Spleen (tissue), 11 donors: ENCODE data around the gene UCP2. TPM values are rescaled to one million over a fixed set of nuclear protein-coding genes. Genes with fewer than 3 reads are reported as not detected.
A peak's percentile ranks its signal among the peaks of the same experiment; 100 is the strongest.

Experiments used
- DNase-seq: peaks from one replicate; pipeline ENCODE4 v3.0.0-alpha.2; 2020
- H3K27ac ChIP-seq, 8 donors: fragments of 200-600 bp; sonication (generic) in 7 of 8; 1 replicate in 4 of 8; 2 replicates in 4 of 8; pipeline versions ENCODE4 v1.5.0 to v1.8.0; 2016 to 2021; ENCODE audit warnings: inconsistent platforms in 4 of 8, mild to moderate bottlenecking in 4 of 8, moderate library complexity in 1 of 8
- H3K27me3 ChIP-seq, 7 donors: fragments of 200-600 bp; sonication (generic) in 6 of 7; replicated peaks in 1 of 7; 1 replicate in 4 of 7; 2 replicates in 3 of 7; pipeline versions ENCODE4 v1.5.0 to v1.8.0; 2016 to 2021; ENCODE audit warnings: inconsistent platforms in 3 of 7, mild to moderate bottlenecking in 1 of 7
- H3K36me3 ChIP-seq, 6 donors: fragments of 200-600 bp; sonication (generic) in 5 of 6; 1 replicate in 4 of 6; 2 replicates in 2 of 6; pipeline versions ENCODE4 v1.5.0 to v1.8.0; 2016 to 2021; ENCODE audit warnings: inconsistent platforms in 2 of 6
- H3K4me1 ChIP-seq, 6 donors: fragments of 200-600 bp; sonication (generic) in 5 of 6; 1 replicate in 3 of 6; 2 replicates in 3 of 6; pipeline versions ENCODE4 v1.5.0 to v1.8.0; 2016 to 2021; ENCODE audit warnings: inconsistent platforms in 3 of 6
- H3K4me3 ChIP-seq, 8 donors: fragments of 200-600 bp; sonication (generic) in 7 of 8; 1 replicate in 4 of 8; 2 replicates in 4 of 8; pipeline versions ENCODE4 v1.5.0 to v1.8.0; 2016 to 2021; ENCODE audit warnings: inconsistent platforms in 4 of 8, mild to moderate bottlenecking in 4 of 8, moderate library complexity in 2 of 8
- H3K9me3 ChIP-seq, 8 donors: fragments of 200-600 bp; sonication (generic) in 7 of 8; 1 replicate in 4 of 8; 2 replicates in 4 of 8; pipeline versions ENCODE4 v1.5.0 to v1.8.0; 2016 to 2021; ENCODE audit warnings: inconsistent platforms in 4 of 8
- POLR2A ChIP-seq, 3 donors: fragments of 450-650 bp; IDR thresholded peaks; one replicate each; pipeline ENCODE4 v1.5.1; 2017; ENCODE audit warnings: antibody characterized with exemption in 3 of 3, mild to moderate bottlenecking in 1 of 3
- POLR2AphosphoS5 ChIP-seq, 3 donors: sonication (generic); formaldehyde crosslinking; IDR thresholded peaks; one replicate each; pipeline ENCODE4 v1.5.1; 2017; ENCODE audit warnings: antibody characterized with exemption in 3 of 3
- WGBS, 5 donors: extraction: QIAGEN DNeasy Blood & Tissue Kit in 3 of 5; methylation state at CpG; one replicate each; pipeline versions ENCODE4 v1.1.5 to v1.1.7; 2013 to 2018; 5-methylcytosine and 5-hydroxymethylcytosine counted together
- intact Hi-C: fragments of 100-400 bp; cut with DNase I; formaldehyde crosslinking; loops from one replicate; pipeline ENCODE4 v1.15.0; 2023; ENCODE audit warnings: low total_unique reads
- polyA plus RNA-seq, 3 donors: library from polyadenylated mRNA; stranded (reverse); fragments of 200-250 nt; gene quantifications; one replicate each; pipeline ENCODE4 v1.2.1, GENCODE V29; 2013
- total RNA-seq, 7 donors: library from RNA; depleted of rRNA in 3 of 7; stranded (reverse); fragments of >200 nt in 3 of 7; fragmentation: NEBNext Ultra II Directional in 4 of 7; extraction: Animal tissue kit (Norgen Biotek cat#: 25700) in 4 of 7; gene quantifications; one replicate each; pipeline versions ENCODE4 v1.1.0 to v1.2.1, GENCODE V29; 2016 to 2021
- TF ChIP-seq, protein P1 (sequence below), 11 experiments: fragments of 200-600 bp in 7 of 11; fragments of 450-650 bp in 4 of 11; sonication (generic) in 4 of 11; IDR thresholded peaks in 8 of 11; conservative IDR thresholded peaks in 3 of 11; 1 replicate in 7 of 11; 2 replicates in 4 of 11; pipeline versions ENCODE4 v1.4.0 to v1.8.0; 2016 to 2021; ENCODE audit warnings: antibody characterized with exemption in 11 of 11, inconsistent platforms in 4 of 11, mild to moderate bottlenecking in 1 of 11
- donor health status: healthy with polysubstance abuse.
- donor health status: DM: no; HTN: no; CAD: no; lungs with moderate emphysema.
- donor health status: DM: no; HTN: no; CAD: no.
- donor health status: Bipolar disorder and iron deficiency.
- donor health status: healthy.
- donor health status: DM: no; HTN: no; CAD: no.
- donor health status: DM: yes; HTN: yes; CAD: no.

Gene UCP2
- total and polyA plus RNA-seq, 10 donors, result 209 to 556 (median 401) TPM

DNA sequence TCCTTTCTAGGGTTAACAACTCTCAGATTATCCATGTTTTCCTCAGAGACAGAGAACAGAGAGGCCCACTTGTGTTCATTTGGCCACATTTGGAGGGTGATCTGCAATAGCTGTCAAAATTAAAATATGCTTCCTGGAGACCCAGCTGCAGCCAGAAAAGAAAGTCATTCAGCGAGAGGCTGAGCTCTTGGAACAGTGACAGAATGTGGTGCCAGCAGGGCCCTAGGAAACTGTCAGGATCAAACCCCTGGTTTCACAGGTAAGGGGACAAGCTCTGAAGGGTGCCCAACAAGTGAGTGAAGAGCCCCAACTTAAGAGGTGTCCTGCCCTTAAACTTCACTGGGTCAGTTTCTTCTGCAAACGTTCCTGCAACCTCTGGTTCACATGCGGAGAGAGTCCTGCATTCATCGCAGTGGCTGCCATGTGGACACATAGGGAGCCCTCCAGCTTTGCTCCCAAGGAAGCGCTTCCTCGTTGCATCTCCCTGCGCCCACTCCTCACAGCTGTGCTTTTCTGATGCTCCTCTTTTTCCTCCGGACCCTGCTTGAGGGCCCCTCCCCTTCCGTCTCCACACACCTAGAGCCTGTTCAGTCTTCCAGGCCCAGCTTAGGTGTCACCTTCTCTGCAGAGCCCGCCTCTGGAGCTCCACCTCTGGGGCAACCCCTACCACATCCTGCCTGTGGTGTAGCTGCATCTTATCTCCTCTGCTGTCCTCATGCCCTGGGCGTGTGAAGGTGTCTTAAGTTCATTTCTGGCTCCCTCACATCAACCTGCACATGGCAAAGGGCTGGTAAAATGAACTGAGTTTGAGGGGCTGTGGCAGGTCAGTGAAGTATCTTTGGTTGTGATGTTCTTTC, 22.3 kb upstream of the UCP2 start:
- peak overlapping the region in 3 of 8 donors; percentile 38 to 53 (median 50) for H3K27ac ChIP-seq
- DNase-seq, result peak; percentile 93
- WGBS, 5 donors, result 54 to 66% (median 57%) methylated on average over 11 of the region's 11 CpGs

DNA sequence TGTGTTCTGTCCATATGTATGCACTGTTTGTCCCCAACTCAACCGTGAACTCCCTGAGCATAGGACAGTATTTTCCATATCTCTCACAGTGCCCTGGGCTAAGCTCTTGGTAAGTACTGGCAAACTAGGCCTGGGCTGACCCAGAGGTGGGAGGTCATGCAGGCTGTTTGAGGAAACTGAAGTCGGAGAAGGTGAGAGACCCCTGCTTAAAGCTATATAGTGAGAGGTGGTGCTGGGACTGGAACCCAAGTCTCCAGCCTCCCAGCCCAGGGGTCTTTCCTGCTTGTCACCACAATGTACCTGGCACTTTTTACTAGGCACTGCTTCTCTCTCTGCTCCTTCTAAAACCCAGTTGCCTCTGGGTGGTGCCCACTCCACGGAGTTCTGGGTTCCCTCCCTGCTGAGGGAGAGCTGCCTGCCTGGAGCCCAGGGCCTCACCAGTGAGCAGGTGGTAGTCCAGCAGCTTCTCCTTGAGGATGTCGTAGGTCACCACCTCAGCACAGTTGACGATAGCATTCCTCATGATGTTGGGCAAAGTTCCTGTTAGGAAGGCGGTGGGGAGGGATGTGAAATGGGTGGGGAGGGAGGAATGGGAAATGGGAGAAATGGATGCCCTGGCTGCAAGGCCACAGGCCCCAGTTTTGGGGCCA, 21.5 kb upstream of the UCP2 start:
- Histone ChIP-seq H3K27me3 (no peaks in the 10 kb centered on the region), H3K36me3 (peaks cover 0 to 61% (median 17%) of the 10 kb centered on the region in 6 donors), H3K27ac (peak overlapping the region in 3 of 8 donors; percentile 38 to 53 (median 50)), H3K4me3 (no peak overlapping the region), H3K4me1 (peaks cover 6 to 52% (median 29%) of the 10 kb centered on the region in 6 donors), H3K9me3 (no peaks in the 10 kb centered on the region)
- no peak for TF ChIP-seq POLR2A (IDR thresholded peaks at IDR 0.05)
- TF ChIP-seq POLR2AphosphoS5 (IDR thresholded peaks at IDR 0.05), result no peak
- TF ChIP-seq, protein P1, sequence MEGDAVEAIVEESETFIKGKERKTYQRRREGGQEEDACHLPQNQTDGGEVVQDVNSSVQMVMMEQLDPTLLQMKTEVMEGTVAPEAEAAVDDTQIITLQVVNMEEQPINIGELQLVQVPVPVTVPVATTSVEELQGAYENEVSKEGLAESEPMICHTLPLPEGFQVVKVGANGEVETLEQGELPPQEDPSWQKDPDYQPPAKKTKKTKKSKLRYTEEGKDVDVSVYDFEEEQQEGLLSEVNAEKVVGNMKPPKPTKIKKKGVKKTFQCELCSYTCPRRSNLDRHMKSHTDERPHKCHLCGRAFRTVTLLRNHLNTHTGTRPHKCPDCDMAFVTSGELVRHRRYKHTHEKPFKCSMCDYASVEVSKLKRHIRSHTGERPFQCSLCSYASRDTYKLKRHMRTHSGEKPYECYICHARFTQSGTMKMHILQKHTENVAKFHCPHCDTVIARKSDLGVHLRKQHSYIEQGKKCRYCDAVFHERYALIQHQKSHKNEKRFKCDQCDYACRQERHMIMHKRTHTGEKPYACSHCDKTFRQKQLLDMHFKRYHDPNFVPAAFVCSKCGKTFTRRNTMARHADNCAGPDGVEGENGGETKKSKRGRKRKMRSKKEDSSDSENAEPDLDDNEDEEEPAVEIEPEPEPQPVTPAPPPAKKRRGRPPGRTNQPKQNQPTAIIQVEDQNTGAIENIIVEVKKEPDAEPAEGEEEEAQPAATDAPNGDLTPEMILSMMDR (IDR thresholded peaks at IDR 0.05 in 8 of 11, conservative IDR thresholded peaks at IDR 0.05 in 3 of 11), result no peak
- 81 to 88% (median 83%) methylated on average over 6 of the region's 6 CpGs for WGBS, 5 donors
- peak; percentile 52 for DNase-seq
- intact Hi-C loops, result no loop called here

More for the DNA sequence above, 22.3 kb upstream of the UCP2 start:
- H3K4me3 ChIP-seq, result no peak overlapping the region
- no peaks in the 10 kb centered on the region for H3K9me3 ChIP-seq
- TF ChIP-seq POLR2A (IDR thresholded peaks at IDR 0.05) (no peak), POLR2AphosphoS5 (IDR thresholded peaks at IDR 0.05) (peak in 2 of 3 donors; percentile 66 to 79)
- TF ChIP-seq, protein P1 (IDR thresholded peaks at IDR 0.05 in 8 of 11, conservative IDR thresholded peaks at IDR 0.05 in 3 of 11), result peak in 1 of 11 experiments; percentile 12
- peaks cover 6 to 52% (median 25%) of the 10 kb centered on the region in 6 donors for H3K4me1 ChIP-seq
- intact Hi-C loops, result no loop called here
- H3K36me3 ChIP-seq, result peaks cover 0 to 61% (median 17%) of the 10 kb centered on the region in 6 donors
- H3K27me3 ChIP-seq, result no peaks in the 10 kb centered on the region

DNA sequence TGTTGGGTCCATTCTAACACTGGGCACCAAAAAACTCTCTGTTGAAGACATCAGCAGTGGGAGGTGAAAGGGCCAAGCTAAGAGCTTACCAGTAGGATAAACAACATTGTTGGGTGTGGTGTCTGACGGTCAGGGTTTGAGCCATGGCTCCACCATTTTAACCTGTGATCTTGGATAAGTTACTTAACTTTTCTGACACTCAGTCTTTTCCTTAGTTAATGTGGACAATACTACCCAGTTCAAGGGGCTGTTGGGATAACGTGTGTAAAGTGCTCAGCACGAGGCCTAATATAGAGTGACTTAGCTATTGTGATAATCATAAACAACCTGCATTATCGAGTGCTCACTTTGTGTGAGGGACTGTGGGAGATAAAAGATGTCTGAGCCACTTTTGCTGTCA, 20.2 kb upstream of the UCP2 start:
- intact Hi-C loops, result no loop called here
- WGBS, 5 donors, result 92 to 99% (median 96%) methylated on average over 4 of the region's 4 CpGs
- H3K9me3 ChIP-seq, result no peaks in the 10 kb centered on the region
- H3K4me3 ChIP-seq, result no peak overlapping the region
- no peak overlapping the region for H3K27ac ChIP-seq
- TF ChIP-seq POLR2AphosphoS5 (IDR thresholded peaks at IDR 0.05) (no peak), POLR2A (IDR thresholded peaks at IDR 0.05) (no peak)
- TF ChIP-seq, protein P1 (IDR thresholded peaks at IDR 0.05 in 8 of 11, conservative IDR thresholded peaks at IDR 0.05 in 3 of 11), result no peak
- H3K4me1 ChIP-seq, result peaks cover 6 to 47% (median 22%) of the 10 kb centered on the region in 6 donors
- DNase-seq, result peak; percentile 7
- H3K27me3 ChIP-seq, result no peaks in the 10 kb centered on the region
- H3K36me3 ChIP-seq, result peaks cover 0 to 61% (median 17%) of the 10 kb centered on the region in 6 donors
